Measurements from ENCODE around the gene BTBD9.

GRCh38 chr6:38459291-38459690 is 180.4 kb downstream of the BTBD9 start:
- TF ChIP-seq CTCF (optimal IDR thresholded peaks at IDR 0.05 in 1 of 3, IDR thresholded peaks at IDR 0.05 in 1 of 3, conservative IDR thresholded peaks at IDR 0.05 in 1 of 3; ENCODE audit: extremely low read depth in 1 of 3, insufficient read depth in 2 of 3, low read length in 3 of 3) = no peak
- TF ChIP-seq EZH2 (IDR thresholded peaks at IDR 0.05; ENCODE audit: low read length) = no peak
